Measurements from ENCODE around the gene PLD2.
"Not testable (repeated sequence)": the region's sequence is repeated elsewhere in the genome, so short reads cannot be mapped to it uniquely, and the experiment has no call there.

Gene PLD2

DNA sequence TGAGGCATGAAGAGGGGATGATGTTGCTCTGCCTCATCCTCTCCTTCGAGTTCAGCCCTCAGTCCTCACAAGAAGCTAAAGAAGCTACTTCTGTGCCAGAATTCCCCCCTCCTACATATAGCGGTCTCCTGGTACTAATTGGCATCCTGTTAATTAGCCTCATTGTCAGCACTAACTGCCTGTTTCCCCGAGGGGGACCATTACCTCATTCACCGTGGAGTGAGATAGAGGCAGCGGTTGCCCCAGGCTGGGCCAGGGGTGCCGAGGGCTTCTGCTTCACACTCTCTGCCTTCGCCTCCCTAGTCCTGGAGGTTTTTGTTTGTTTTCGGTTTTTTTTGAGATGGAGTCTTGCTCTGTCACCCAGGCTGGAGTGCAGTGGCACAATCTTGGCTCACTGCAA is 20.4 kb downstream of the PLD2 start:
- Histone ChIP-seq H3K27me3 (replicated peaks) (no peaks in the 10 kb centered on the region), H3K4me3 (ENCODE audit: low read depth, low read length) (no peak overlapping the region), H3K36me3 (replicated peaks) (no peaks in the 10 kb centered on the region), H3K27ac (no peak overlapping the region)
- in situ Hi-C loops (cut with HindIII; ENCODE audit: low pct_ligation_motif_present, low sequenced_read_pairs), result no loop called here
- no peak for DNase-seq
- TF ChIP-seq CTCF (IDR thresholded peaks at IDR 0.05; ENCODE audit: low read depth, low read length, missing control alignments), result no peak

GRCh38 chr17:4832829-4833177 is 25.9 kb downstream of the PLD2 start:
- H3K27me3 ChIP-seq (replicated peaks); H3K36me3 ChIP-seq (replicated peaks); in situ Hi-C loops (cut with HindIII; ENCODE audit: low pct_ligation_motif_present, low sequenced_read_pairs); DNase-seq: not testable (repeated sequence)
- peak overlapping the region; percentile 79 for H3K4me3 ChIP-seq (ENCODE audit: low read depth, low read length)
- peak overlapping the region; percentile 71 for H3K27ac ChIP-seq

- Histone ChIP-seq H3K4me3 (ENCODE audit: low read depth, low read length) (peak within 1 kb of the TSS; percentile 79), H3K27ac (peak within 1 kb of the TSS; percentile 71), H3K27me3 (replicated peaks) (no peaks in the 10 kb centered on the region), H3K36me3 (replicated peaks) (no peaks in the 10 kb centered on the region)
- in situ Hi-C loops (cut with HindIII; ENCODE audit: low pct_ligation_motif_present, low sequenced_read_pairs), result no loop called here
- no peak for TF ChIP-seq CTCF (IDR thresholded peaks at IDR 0.05; ENCODE audit: low read depth, low read length, missing control alignments)
- DNase-seq, result peak; percentile 71
Measured at GRCh38 chr17:4833178-4833940, 26.4 kb downstream of the PLD2 start, which contains the start of gene MINK1. Gene MINK1 (plus strand): TSS chr17:4833340. CDS start chr17:4833584, 244 bp downstream.

- DNase-seq, result peak; percentile 13
- Histone ChIP-seq H3K27ac (no peak overlapping the region), H3K4me3 (ENCODE audit: low read depth, low read length) (peak overlapping the region; percentile 79), H3K27me3 (replicated peaks) (no peaks in the 10 kb centered on the region), H3K36me3 (replicated peaks) (no peaks in the 10 kb centered on the region)
- no peak for TF ChIP-seq CTCF (IDR thresholded peaks at IDR 0.05; ENCODE audit: low read depth, low read length, missing control alignments)
- in situ Hi-C loops (cut with HindIII; ENCODE audit: low pct_ligation_motif_present, low sequenced_read_pairs), result no loop called here
Measured at GRCh38 chr17:4833941-4834680, 27.2 kb downstream of the PLD2 start.

- no peaks in the 10 kb centered on the region for H3K36me3 ChIP-seq (replicated peaks)
- no peak for TF ChIP-seq CTCF (IDR thresholded peaks at IDR 0.05; ENCODE audit: low read depth, low read length, missing control alignments)
- no peak overlapping the region for H3K27ac ChIP-seq
- H3K27me3 ChIP-seq (replicated peaks), result no peaks in the 10 kb centered on the region
- DNase-seq, result no peak
- no peak overlapping the region for H3K4me3 ChIP-seq (ENCODE audit: low read depth, low read length)
- in situ Hi-C loops (cut with HindIII; ENCODE audit: low pct_ligation_motif_present, low sequenced_read_pairs), result no loop called here
Measured at GRCh38 chr17:4834681-4835020, 27.7 kb downstream of the PLD2 start.

- no peak for DNase-seq
- Histone ChIP-seq H3K36me3 (replicated peaks) (no peaks in the 10 kb centered on the region), H3K27me3 (replicated peaks) (no peaks in the 10 kb centered on the region), H3K27ac (no peak overlapping the region), H3K4me3 (ENCODE audit: low read depth, low read length) (no peak overlapping the region)
- TF ChIP-seq CTCF (IDR thresholded peaks at IDR 0.05; ENCODE audit: low read depth, low read length, missing control alignments), result no peak
- in situ Hi-C loops (cut with HindIII; ENCODE audit: low pct_ligation_motif_present, low sequenced_read_pairs), result no loop called here
Measured at GRCh38 chr17:4836221-4836620, 29.3 kb downstream of the PLD2 start.
